ENCODE measurements around the gene KATNA1.
A peak's percentile ranks its signal among the peaks of the same experiment; 100 is the strongest.

KATNA1 gene

DNA sequence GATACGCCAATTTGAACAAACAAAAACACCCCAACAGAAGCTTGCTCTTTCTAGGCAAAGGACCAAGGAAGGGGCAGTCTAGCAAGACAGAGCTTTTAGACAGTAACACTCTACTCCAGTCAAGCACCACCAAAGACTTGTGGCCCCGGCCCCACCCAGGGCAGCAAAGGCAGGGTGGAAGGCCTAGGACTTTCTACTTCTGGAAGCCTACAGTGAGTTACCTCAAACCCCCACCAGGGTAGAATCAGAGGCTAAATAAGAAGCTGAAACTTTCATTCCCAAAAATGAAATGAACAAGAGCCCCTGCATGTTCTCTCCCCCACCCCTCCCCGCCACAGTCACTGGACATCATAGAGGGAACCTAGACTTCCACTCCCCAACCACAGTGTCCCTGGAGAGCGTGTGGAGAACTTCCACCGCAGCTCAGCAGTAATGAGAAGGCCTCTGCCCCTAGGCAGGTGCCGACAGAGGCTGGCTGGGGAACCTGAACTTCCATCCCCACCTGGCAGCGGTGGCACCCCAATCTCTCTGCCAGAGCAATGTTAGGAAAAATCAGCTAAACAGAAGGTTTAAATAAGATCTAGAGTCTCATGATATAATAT lies 40.0 kb downstream of the KATNA1 start:
- DNase-seq = no peak

DNA sequence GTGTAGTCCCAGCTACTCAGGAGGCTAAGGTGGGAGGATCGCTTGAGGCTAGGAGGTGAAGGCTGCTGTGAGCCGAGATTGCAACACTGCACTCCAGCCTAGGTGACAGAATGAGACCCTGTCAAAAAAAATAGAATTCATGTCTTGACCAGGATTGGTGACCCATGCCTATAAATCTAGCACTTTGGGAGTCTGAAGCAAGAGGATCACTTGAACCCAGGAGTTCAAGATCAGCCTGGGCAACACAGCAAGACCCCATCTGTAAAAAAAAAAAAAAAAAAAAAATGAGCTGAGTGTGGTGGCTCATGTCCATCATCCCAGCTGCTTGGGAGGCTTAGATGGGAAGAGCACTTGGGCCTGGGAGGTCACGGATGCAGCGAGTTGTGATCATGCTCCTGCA lies 48.0 kb downstream of the KATNA1 start:
- no peak for DNase-seq

DNA sequence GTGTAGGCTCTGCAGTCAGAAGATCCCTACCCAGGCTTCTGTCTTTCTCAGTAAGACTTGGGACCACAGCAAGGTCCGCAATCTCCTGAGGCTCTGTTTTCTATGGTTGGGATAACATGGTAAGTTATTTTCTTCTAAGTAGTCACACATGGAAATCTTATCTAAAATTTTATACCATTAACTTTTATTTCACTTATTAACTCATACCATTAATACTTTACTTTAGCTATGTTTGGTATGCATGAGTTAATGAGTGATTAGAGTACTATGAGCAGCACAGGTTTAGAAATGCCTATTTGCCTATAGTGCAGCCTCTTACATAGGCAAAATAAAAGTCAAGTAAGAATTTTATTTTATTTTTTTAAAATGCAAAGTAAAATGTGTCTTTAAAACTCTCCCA lies 55.1 kb downstream of the KATNA1 start:
- no peak for DNase-seq

GRCh38 chr6:149592983-149593382 lies 55.5 kb downstream of the KATNA1 start:
- no peak for DNase-seq

DNA sequence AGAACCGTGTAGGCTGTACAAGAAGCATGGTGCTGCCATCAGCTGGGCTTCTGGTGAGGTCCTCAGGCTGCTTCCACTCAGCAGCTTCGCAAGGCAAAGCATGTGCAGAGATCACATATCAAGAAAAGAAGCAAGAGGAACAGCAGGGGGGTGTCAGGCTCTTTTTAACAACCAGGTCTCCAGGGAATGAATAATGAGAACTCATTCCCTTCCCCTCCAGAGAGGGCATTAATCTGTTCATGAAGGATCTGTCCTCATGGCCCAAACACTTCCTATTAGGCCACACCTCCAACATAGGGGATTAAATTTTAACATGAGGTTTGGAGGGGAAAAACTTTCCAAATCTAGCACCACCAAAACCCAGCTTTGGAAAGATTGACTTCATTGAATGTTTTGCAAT lies 62.4 kb downstream of the KATNA1 start:
- DNase-seq = no peak

- no peak for DNase-seq
Measured at GRCh38 chr6:149581349-149581748, 67.2 kb downstream of the KATNA1 start.

GRCh38 chr6:149580880-149581279 lies 67.6 kb downstream of the KATNA1 start:
- no peak for DNase-seq

DNA sequence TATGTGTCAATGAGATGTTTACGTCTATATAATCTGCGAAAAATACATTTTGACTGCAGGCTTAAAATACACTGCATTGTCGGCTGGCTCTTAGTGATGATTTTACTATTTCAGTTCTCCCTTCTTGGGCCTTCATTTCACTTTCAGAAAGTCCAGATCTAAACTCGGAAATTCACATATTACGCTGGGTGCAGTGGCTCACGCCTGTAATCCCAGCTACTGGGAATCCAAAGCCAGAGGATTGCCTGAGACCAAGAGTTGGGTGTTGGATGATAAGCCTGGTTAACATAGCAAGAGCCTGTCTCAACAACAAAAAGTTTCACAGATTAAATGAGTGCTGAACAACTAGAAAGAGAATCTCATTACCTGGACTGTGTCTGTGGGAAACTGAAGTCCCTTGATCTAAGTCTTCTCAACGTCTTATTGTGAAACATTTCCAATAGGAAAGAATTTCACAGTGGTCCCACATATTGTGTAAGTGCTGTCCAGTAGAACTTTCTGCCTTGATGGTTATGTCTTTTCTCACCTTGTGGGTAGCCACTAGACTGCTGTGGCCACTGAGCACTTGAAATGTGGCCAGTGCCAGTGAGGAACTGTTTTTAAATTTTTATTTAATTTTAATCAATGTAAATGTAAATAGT lies 80.4 kb downstream of the KATNA1 start:
- no peak for DNase-seq

DNA sequence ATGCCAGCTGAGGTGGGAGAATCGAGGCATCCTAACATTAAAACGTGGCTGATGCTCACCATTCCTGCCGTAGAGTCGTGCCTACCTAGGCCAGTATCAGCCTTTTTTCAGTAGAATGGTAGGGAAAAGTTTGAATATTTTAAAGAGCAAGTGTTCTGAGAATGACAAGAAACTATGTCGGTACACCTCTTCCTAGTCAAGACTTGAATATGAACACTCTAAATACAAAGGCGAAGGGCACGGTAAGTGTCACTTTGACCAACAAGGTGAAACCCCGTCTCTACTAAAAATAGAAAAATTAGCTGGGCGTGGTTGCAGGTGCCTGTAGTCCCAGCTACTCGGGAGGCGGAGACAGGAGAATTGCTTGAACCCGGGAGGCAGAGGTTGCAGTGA lies 81.3 kb downstream of the KATNA1 start:
- no peak for DNase-seq

DNA sequence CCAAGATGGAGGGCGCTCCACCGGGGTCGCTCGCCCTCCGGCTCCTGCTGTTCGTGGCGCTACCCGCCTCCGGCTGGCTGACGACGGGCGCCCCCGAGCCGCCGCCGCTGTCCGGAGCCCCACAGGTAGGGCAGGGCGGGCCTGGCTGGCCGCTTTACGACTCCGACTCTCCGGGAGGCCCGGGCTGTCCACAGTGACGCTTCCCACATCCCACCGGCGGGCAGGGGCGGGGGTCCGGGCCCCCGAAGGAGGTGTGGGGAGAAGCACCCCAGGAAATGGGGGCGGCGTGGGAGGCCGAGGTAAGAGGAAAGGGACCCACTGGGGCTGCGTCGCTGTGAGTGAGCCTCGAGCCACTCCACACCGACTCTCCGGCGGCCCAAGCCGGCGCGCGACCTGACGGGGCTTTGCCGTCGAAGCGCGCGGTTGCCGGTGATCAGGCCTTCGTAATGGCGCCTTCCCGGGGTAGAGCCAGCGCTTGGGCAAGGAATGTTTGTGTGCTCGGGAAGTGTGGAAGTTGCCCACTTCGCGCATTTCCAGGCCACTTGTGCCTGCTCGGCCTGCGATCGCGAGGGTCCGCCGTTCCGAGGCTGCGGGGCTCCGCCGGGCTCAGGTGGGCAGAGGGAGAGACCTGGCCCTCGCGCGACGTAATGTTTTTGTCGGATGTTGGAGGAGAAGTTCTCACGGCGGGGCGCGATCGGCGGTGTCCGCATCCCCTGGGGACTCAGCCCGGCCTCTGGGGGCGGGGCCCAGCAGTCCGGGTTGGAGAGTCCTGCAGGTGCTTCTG lies 81.9 kb downstream of the KATNA1 start:
- peak in 8 of 14 donors; percentile 7 to 67 (median 48) for DNase-seq

GRCh38 chr6:149565527-149566409 lies 82.7 kb downstream of the KATNA1 start, which contains the start of gene GINM1:
TSS of gene GINM1 (plus strand) at chr6:149566375. CDS start at chr6:149566415, 40 bp downstream.
- peak; percentile 56 to 95 (median 88) for DNase-seq

GRCh38 chr6:149563928-149564325 lies 84.6 kb downstream of the KATNA1 start:
- no peak for DNase-seq

DNA sequence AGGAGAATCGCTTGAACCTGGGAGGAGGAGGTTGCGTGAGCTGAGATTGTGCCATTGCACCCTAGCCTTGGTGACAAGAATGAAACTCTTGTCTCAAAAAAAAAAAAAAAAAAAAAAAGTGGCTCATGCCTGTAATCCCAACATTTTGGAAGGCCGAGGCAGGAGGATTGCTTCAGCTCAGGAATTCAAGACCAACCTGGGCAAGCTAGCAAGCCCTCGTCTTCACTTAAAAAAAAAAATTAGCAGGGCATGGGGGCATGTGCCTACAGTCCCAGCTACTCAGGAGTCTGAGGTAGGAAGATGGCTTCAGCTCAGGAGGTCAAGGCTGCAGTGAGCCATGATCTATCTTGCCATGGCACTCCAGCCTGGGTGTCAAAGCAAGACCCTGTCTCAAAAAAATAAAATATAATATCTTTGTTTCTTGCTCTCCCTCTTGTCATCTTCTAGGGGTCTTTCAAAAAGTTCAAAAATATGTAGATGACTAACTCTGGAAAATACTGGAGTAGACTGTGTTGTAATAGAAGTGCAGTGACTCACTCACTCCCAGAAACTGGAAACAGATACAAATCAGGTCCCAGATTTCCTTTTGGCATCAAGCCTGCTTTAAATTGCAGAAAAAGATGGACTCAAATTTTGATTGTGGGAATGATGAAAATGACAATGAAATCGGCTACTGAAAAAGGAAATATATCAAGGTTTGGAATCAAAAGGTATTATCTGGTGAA lies 85.1 kb downstream of the KATNA1 start:
- DNase-seq = no peak

- DNase-seq = no peak
Measured at GRCh38 chr6:149560736-149561135, 87.8 kb downstream of the KATNA1 start.

DNA sequence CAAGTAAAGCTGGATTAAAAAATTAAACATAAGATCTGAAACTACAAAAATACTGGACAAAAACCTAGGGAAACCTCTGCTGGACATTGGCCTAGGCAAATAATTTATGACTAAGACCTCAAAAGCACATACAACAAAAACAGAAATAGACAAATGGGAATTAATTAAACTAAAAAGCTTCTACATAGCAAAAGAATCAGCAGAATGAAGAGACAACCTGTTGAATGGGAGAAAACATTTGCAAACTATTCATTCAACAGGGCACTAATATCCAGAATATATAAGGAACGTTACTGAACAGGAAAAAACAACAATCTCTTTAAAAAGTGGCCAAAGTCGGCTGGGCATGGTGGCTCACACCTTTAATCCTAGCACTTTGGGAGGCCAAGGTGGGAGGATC lies 89.1 kb downstream of the KATNA1 start:
- no peak for DNase-seq

GRCh38 chr6:149558029-149558428 lies 90.5 kb downstream of the KATNA1 start:
- no peak for DNase-seq

GRCh38 chr6:149551920-149552319 lies 96.6 kb downstream of the KATNA1 start:
- DNase-seq = no peak

GRCh38 chr6:149545754-149546471 lies 102.6 kb downstream of the KATNA1 start, which contains the start of gene PPIL4:
TSS of gene PPIL4 (minus strand) at chr6:149546043. CDS start at chr6:149546005, 38 bp downstream.
- DNase-seq = peak; percentile 76 to 96 (median 90)

DNA sequence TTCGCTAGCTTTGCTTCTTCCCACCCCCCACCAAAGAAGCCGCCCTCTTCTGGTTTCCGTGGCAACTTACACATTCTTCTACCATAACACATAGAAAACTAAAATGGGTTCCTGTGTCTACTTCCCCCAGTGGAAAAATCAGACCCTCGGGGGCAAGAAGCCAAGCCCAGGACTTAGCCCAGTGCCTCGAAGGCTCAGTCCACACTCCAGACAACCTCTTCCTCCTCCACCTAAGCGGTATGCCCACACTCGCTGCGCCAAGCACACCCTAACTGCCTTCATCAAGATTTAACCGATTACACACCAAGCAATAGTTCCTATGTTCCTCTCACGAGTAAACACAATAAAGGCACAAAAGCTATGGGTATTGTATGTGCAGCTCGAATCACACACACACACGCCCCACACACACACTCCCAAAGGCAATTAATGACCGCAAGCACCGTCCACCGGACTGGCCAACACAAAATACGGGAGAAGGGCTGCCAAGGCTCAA lies 103.2 kb downstream of the KATNA1 start:
- peak in 9 of 14 donors; percentile 13 to 59 (median 46) for DNase-seq
